ENCODE measurements around the gene PDS5A. TPM values are rescaled to one million over a fixed set of nuclear protein-coding genes. Genes with fewer than 3 reads are reported as not detected.
A peak's percentile ranks its signal among the peaks of the same experiment; 100 is the strongest.
"Not testable (repeated sequence)": the region's sequence is repeated elsewhere in the genome, so short reads cannot be mapped to it uniquely, and the experiment has no call there.

The PDS5A gene
- total and polyA plus RNA-seq, 3 experiments from 2014 or later, result 49.2 to 111 (median 111) TPM

GRCh38 chr4:39950861-39951481, 26.7 kb downstream of the PDS5A start:
- H3K9me3 ChIP-seq (ENCODE audit: low read length), result no peaks in the 10 kb centered on the region
- no peaks in the 10 kb centered on the region for H3K36me3 ChIP-seq (ENCODE audit: insufficient read depth, low read length)
- Mint-ChIP-seq H3K4me1 (peaks cover 47 to 76% (median 66%) of the 10 kb centered on the region in 3 donors), H3K27ac (peak overlapping the region in 5 of 8 donors; percentile 25 to 84 (median 75)), H3K27me3 (no peaks in the 10 kb centered on the region), H3K36me3 (peaks cover 0 to 36% (median 1%) of the 10 kb centered on the region in 3 donors), H3K9me3 (no peaks in the 10 kb centered on the region), H3K4me3 (peak overlapping the region in 1 of 7 donors; percentile 9)
- no peak for DNase-seq
- no peaks in the 10 kb centered on the region for H3K27me3 ChIP-seq (ENCODE audit: insufficient read depth, low read length, poor library complexity, severe bottlenecking)
- ChIA-PET CTCF (no interaction called here), POLR2A (no interaction called here)
- peaks cover 11% of the 10 kb centered on the region for H3K4me1 ChIP-seq (ENCODE audit: insufficient read depth, low read length)
- H3K4me3 ChIP-seq (ENCODE audit: low read length), result no peak overlapping the region
- H3K27ac ChIP-seq (ENCODE audit: low read depth, low read length), result no peak overlapping the region

GRCh38 chr4:39947963-39948362, 29.7 kb downstream of the PDS5A start:
- Histone ChIP-seq H3K27me3 (ENCODE audit: insufficient read depth, low read length, poor library complexity, severe bottlenecking) (no peaks in the 10 kb centered on the region), H3K4me1 (ENCODE audit: insufficient read depth, low read length) (peaks cover 6% of the 10 kb centered on the region), H3K27ac (ENCODE audit: low read depth, low read length) (no peak overlapping the region), H3K36me3 (ENCODE audit: insufficient read depth, low read length) (no peaks in the 10 kb centered on the region), H3K9me3 (ENCODE audit: low read length) (no peaks in the 10 kb centered on the region), H3K4me3 (ENCODE audit: low read length) (no peak overlapping the region)
- no peaks in the 10 kb centered on the region for H3K27me3 Mint-ChIP-seq
- ChIA-PET POLR2A (interaction anchor here (0.6 to 0.7 kb wide), 2 partner anchors 9 to 204 kb away, joined by 7 to 10 read pairs; no protein-coding TSS in a partner anchor), CTCF (no interaction called here)
- H3K9me3 Mint-ChIP-seq, result no peaks in the 10 kb centered on the region
- H3K4me3 Mint-ChIP-seq, result no peak overlapping the region
- no peak for DNase-seq
- peaks cover 43 to 69% (median 68%) of the 10 kb centered on the region in 3 donors for H3K4me1 Mint-ChIP-seq
- peaks cover 0 to 24% (median 6%) of the 10 kb centered on the region in 3 donors for H3K36me3 Mint-ChIP-seq
- peak overlapping the region in 2 of 8 donors; percentile 68 to 79 for H3K27ac Mint-ChIP-seq

- Mint-ChIP-seq H3K4me1 (peaks cover 41 to 69% (median 68%) of the 10 kb centered on the region in 3 donors), H3K27ac (peak overlapping the region in 5 of 8 donors; percentile 13 to 68 (median 52)), H3K9me3 (no peaks in the 10 kb centered on the region), H3K36me3 (peaks cover 0 to 21% (median 6%) of the 10 kb centered on the region in 3 donors), H3K27me3 (no peaks in the 10 kb centered on the region), H3K4me3 (peak overlapping the region in 1 of 7 donors; percentile 42)
- Histone ChIP-seq H3K27ac (ENCODE audit: low read depth, low read length) (no peak overlapping the region), H3K9me3 (ENCODE audit: low read length) (no peaks in the 10 kb centered on the region), H3K27me3 (ENCODE audit: insufficient read depth, low read length, poor library complexity, severe bottlenecking) (no peaks in the 10 kb centered on the region), H3K4me3 (ENCODE audit: low read length) (no peak overlapping the region), H3K4me1 (ENCODE audit: insufficient read depth, low read length) (peaks cover 6% of the 10 kb centered on the region), H3K36me3 (ENCODE audit: insufficient read depth, low read length) (no peaks in the 10 kb centered on the region)
- CTCF ChIA-PET, result no interaction called here
- DNase-seq, result no peak
- POLR2A ChIA-PET, result interaction anchor here (0.6 to 0.7 kb wide), 3 partner anchors 9 to 203 kb away, joined by 3 to 10 read pairs (median 7); no protein-coding TSS in a partner anchor
Measured at GRCh38 chr4:39947417-39947816, 30.3 kb downstream of the PDS5A start.

GRCh38 chr4:39944245-39944644, 33.5 kb downstream of the PDS5A start:
- CTCF ChIA-PET; H3K4me3 ChIP-seq (ENCODE audit: low read length); H3K27ac ChIP-seq (ENCODE audit: low read depth, low read length); H3K27me3 ChIP-seq (ENCODE audit: insufficient read depth, low read length, poor library complexity, severe bottlenecking); H3K27me3 Mint-ChIP-seq; H3K9me3 Mint-ChIP-seq; H3K36me3 ChIP-seq (ENCODE audit: insufficient read depth, low read length); H3K4me1 ChIP-seq (ENCODE audit: insufficient read depth, low read length); POLR2A ChIA-PET; H3K9me3 ChIP-seq (ENCODE audit: low read length); DNase-seq: not testable (repeated sequence)
- peaks cover 0 to 15% (median 6%) of the 10 kb centered on the region in 3 donors for H3K36me3 Mint-ChIP-seq
- peak overlapping the region in 1 of 8 donors; percentile 10 for H3K27ac Mint-ChIP-seq
- H3K4me3 Mint-ChIP-seq, result peak overlapping the region in 1 of 7 donors; percentile 29
- peaks cover 45 to 78% (median 76%) of the 10 kb centered on the region in 3 donors for H3K4me1 Mint-ChIP-seq

DNA sequence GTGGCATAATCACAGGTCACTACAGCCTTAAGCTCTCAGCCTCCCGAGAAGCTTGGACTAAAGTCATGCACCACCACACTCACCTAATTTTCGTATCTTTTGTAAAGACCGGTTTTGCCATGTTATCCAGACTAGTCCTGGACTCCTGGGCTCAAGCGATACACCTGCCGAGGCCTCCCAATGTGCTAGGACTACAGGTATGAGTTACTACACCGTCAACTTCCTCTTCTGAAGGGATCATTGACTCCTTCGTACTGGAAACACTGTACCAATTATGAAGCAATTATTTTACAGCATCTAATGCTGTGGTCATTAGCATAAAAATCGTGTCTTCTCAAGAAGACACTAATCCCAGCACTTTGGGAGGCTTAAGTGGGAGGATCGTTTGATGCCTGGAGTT, 35.2 kb downstream of the PDS5A start:
- Mint-ChIP-seq H3K4me3 (no peak overlapping the region), H3K27me3 (no peaks in the 10 kb centered on the region), H3K4me1 (peaks cover 43 to 74% (median 73%) of the 10 kb centered on the region in 3 donors), H3K27ac (peak overlapping the region in 1 of 8 donors; percentile 4), H3K9me3 (no peaks in the 10 kb centered on the region), H3K36me3 (peaks cover 0 to 14% (median 5%) of the 10 kb centered on the region in 3 donors)
- H3K4me1 ChIP-seq (ENCODE audit: insufficient read depth, low read length), result peaks cover 5% of the 10 kb centered on the region
- no peak overlapping the region for H3K4me3 ChIP-seq (ENCODE audit: low read length)
- DNase-seq, result no peak
- ChIA-PET POLR2A (no interaction called here), CTCF (interaction anchor here (1.0 kb wide), 1 partner anchor 26 kb away, joined by 3 read pairs; no protein-coding TSS in a partner anchor)
- H3K9me3 ChIP-seq (ENCODE audit: low read length), result no peaks in the 10 kb centered on the region
- no peak overlapping the region for H3K27ac ChIP-seq (ENCODE audit: low read depth, low read length)
- no peaks in the 10 kb centered on the region for H3K36me3 ChIP-seq (ENCODE audit: insufficient read depth, low read length)
- no peaks in the 10 kb centered on the region for H3K27me3 ChIP-seq (ENCODE audit: insufficient read depth, low read length, poor library complexity, severe bottlenecking)

GRCh38 chr4:39941682-39942217, 36.0 kb downstream of the PDS5A start:
- Mint-ChIP-seq H3K9me3 (no peaks in the 10 kb centered on the region), H3K27ac (peak overlapping the region in 3 of 8 donors; percentile 24 to 59 (median 54)), H3K4me1 (peaks cover 43 to 73% (median 72%) of the 10 kb centered on the region in 3 donors), H3K4me3 (no peak overlapping the region), H3K36me3 (peaks cover 0 to 14% (median 5%) of the 10 kb centered on the region in 3 donors), H3K27me3 (no peaks in the 10 kb centered on the region)
- Histone ChIP-seq H3K4me1 (ENCODE audit: insufficient read depth, low read length) (peaks cover 11% of the 10 kb centered on the region), H3K27ac (ENCODE audit: low read depth, low read length) (no peak overlapping the region), H3K27me3 (ENCODE audit: insufficient read depth, low read length, poor library complexity, severe bottlenecking) (no peaks in the 10 kb centered on the region), H3K36me3 (ENCODE audit: insufficient read depth, low read length) (no peaks in the 10 kb centered on the region), H3K9me3 (ENCODE audit: low read length) (no peaks in the 10 kb centered on the region), H3K4me3 (ENCODE audit: low read length) (no peak overlapping the region)
- DNase-seq, result no peak
- POLR2A ChIA-PET, result no interaction called here
- CTCF ChIA-PET, result interaction anchor here (1.0 kb wide), 1 partner anchor 27 kb away, joined by 3 read pairs; no protein-coding TSS in a partner anchor

GRCh38 chr4:39937683-39938268, 39.9 kb downstream of the PDS5A start:
- Mint-ChIP-seq H3K9me3 (no peaks in the 10 kb centered on the region), H3K4me1 (peaks cover 62 to 81% (median 77%) of the 10 kb centered on the region in 3 donors), H3K27me3 (no peaks in the 10 kb centered on the region), H3K27ac (peak overlapping the region in 7 of 8 donors; percentile 32 to 78 (median 52)), H3K4me3 (peak overlapping the region in 6 of 7 donors; percentile 6 to 73 (median 48)), H3K36me3 (peaks cover 0 to 12% (median 1%) of the 10 kb centered on the region in 3 donors)
- DNase-seq, result no peak
- CTCF ChIA-PET, result interaction anchor here (1.4 to 2.3 kb wide), 2 partner anchors 21 to 37 kb away, joined by 3 to 4 read pairs; no protein-coding TSS in a partner anchor
- POLR2A ChIA-PET, result no interaction called here
- Histone ChIP-seq H3K36me3 (ENCODE audit: insufficient read depth, low read length) (no peaks in the 10 kb centered on the region), H3K27me3 (ENCODE audit: insufficient read depth, low read length, poor library complexity, severe bottlenecking) (no peaks in the 10 kb centered on the region), H3K9me3 (ENCODE audit: low read length) (no peaks in the 10 kb centered on the region), H3K4me1 (ENCODE audit: insufficient read depth, low read length) (peaks cover 32% of the 10 kb centered on the region), H3K27ac (ENCODE audit: low read depth, low read length) (no peak overlapping the region), H3K4me3 (ENCODE audit: low read length) (no peak overlapping the region)
